PFSK-1 (cell line): Measurements from ENCODE around the gene PRSS56.

ENCODE experiments used
- FOXP2 ChIP-seq: optimal IDR thresholded peaks from 2 replicates; pipeline ENCODE3; 2011; ENCODE audit warnings: borderline replicate concordance, control low read depth, inconsistent platforms; ENCODE audit not compliant: insufficient read depth; ENCODE audit errors: extremely low read length, extremely low read depth
- POLR2AphosphoS5 ChIP-seq: IDR thresholded peaks from 2 replicates; pipeline ENCODE4 v1.6.1; 2012; ENCODE audit warnings: low read depth, mild to moderate bottlenecking, control low read depth, low read length, moderate library complexity
- REST ChIP-seq, 2 experiments: IDR thresholded peaks; 2 replicates each; pipeline versions ENCODE4 v1.6.1 to v1.8.0; 2011 to 2012; ENCODE audit warnings: low read depth in 2 of 2, low read length in 2 of 2, control low read depth in 1 of 2, inconsistent platforms in 1 of 2, mild to moderate bottlenecking in 1 of 2, moderate library complexity in 1 of 2; ENCODE audit not compliant: insufficient read depth in 1 of 2
- SIN3A ChIP-seq: IDR thresholded peaks from 2 replicates; pipeline ENCODE4 v1.6.1; 2012; ENCODE audit warnings: mild to moderate bottlenecking, low read length, moderate library complexity, borderline replicate concordance; ENCODE audit not compliant: insufficient read depth
- TAF1 ChIP-seq: IDR thresholded peaks from 2 replicates; pipeline ENCODE4 v1.6.1; 2012; ENCODE audit warnings: low read length, control low read depth, borderline replicate concordance; ENCODE audit not compliant: insufficient read depth

PRSS56 gene

GRCh38 chr2:232501794-232502390 lies 18.3 kb upstream of the PRSS56 start:
- TF ChIP-seq TAF1 (no peak), SIN3A (no peak), FOXP2 (no peak), POLR2AphosphoS5 (no peak), REST (IDR thresholded peaks at IDR 0.05; ENCODE audit: insufficient read depth in 1 of 2, low read depth in 2 of 2, low read length in 2 of 2) (no peak)

GRCh38 chr2:232502511-232502910 lies 17.7 kb upstream of the PRSS56 start:
- TF ChIP-seq FOXP2 (no peak), SIN3A (no peak), POLR2AphosphoS5 (no peak), REST (IDR thresholded peaks at IDR 0.05; ENCODE audit: insufficient read depth in 1 of 2, low read depth in 2 of 2, low read length in 2 of 2) (no peak), TAF1 (no peak)

- TF ChIP-seq REST (IDR thresholded peaks at IDR 0.05; ENCODE audit: insufficient read depth in 1 of 2, low read depth in 2 of 2, low read length in 2 of 2) (no peak), SIN3A (no peak), POLR2AphosphoS5 (no peak), TAF1 (no peak), FOXP2 (peak; percentile 11)
Measured at GRCh38 chr2:232502911-232503808, 17.0 kb upstream of the PRSS56 start.

GRCh38 chr2:232503809-232504323 lies 16.3 kb upstream of the PRSS56 start:
- TF ChIP-seq FOXP2 (no peak), SIN3A (no peak), REST (IDR thresholded peaks at IDR 0.05; ENCODE audit: insufficient read depth in 1 of 2, low read depth in 2 of 2, low read length in 2 of 2) (no peak), POLR2AphosphoS5 (no peak), TAF1 (no peak)
